Measurements from ENCODE around the gene NRIP3.
"Not testable (repeated sequence)": the region's sequence is repeated elsewhere in the genome, so short reads cannot be mapped to it uniquely, and the experiment has no call there.

Gene NRIP3

GRCh38 chr11:8964324-8965320 is 39.2 kb downstream of the NRIP3 start, which contains the start of gene TMEM9B:
TMEM9B (minus strand) TSS chr11:8964442; CDS start chr11:8964313, 129 bp downstream.
- DNase-seq = peak; percentile 87 to 89

GRCh38 chr11:8963569-8964323 is 40.1 kb downstream of the NRIP3 start:
- DNase-seq = peak in 1 of 2 donors; percentile 51

- no peak for DNase-seq
Measured at GRCh38 chr11:8962841-8963240, 41.0 kb downstream of the NRIP3 start.

GRCh38 chr11:8961401-8961800 is 42.4 kb downstream of the NRIP3 start:
- DNase-seq = peak; percentile 40 to 49

- DNase-seq = peak; percentile 69 to 82
Measured at GRCh38 chr11:8959546-8960166, 44.1 kb downstream of the NRIP3 start.

GRCh38 chr11:8956860-8957259 is 46.9 kb downstream of the NRIP3 start:
- no peak for DNase-seq

GRCh38 chr11:8948886-8949285 is 54.9 kb downstream of the NRIP3 start:
- DNase-seq = peak in 1 of 2 donors; percentile 19

- DNase-seq = no peak
Measured at GRCh38 chr11:8947230-8947943, 56.4 kb downstream of the NRIP3 start.

- DNase-seq = no peak
Measured at GRCh38 chr11:8942518-8943066, 61.2 kb downstream of the NRIP3 start, which contains the start of gene ASCL3. ASCL3 (minus strand) TSS chr11:8943016; CDS start chr11:8938161, 4,855 bp downstream.

GRCh38 chr11:8941341-8942103 is 62.3 kb downstream of the NRIP3 start:
- DNase-seq = no peak

- no peak for DNase-seq
Measured at GRCh38 chr11:8937659-8938058, 66.1 kb downstream of the NRIP3 start.

- DNase-seq = no peak
Measured at GRCh38 chr11:8937159-8937558, 66.6 kb downstream of the NRIP3 start.

- DNase-seq = not testable (repeated sequence)
Measured at GRCh38 chr11:8935789-8936188, 68.0 kb downstream of the NRIP3 start.

GRCh38 chr11:8934742-8935488 is 68.9 kb downstream of the NRIP3 start:
- no peak for DNase-seq

- DNase-seq = no peak
Measured at GRCh38 chr11:8933931-8934330, 69.9 kb downstream of the NRIP3 start.

GRCh38 chr11:8932564-8933180 is 71.1 kb downstream of the NRIP3 start, which contains the start of gene C11orf16:
C11orf16 (minus strand) TSS chr11:8932947; CDS start chr11:8932308, 639 bp downstream.
- no peak for DNase-seq

Data from inflammatory macrophage treated with lipopolysaccharide for 1 hour (primary cell).